ENCODE results near the gene PRR9. TPM values are rescaled to one million over a fixed set of nuclear protein-coding genes. Genes with fewer than 3 reads are reported as not detected.

PRR9 gene
- total RNA-seq, 2 donors from 2014 or later, result not detected

- no peak within 1 kb of the TSS for H3K27ac ChIP-seq
- TF ChIP-seq, protein P1, sequence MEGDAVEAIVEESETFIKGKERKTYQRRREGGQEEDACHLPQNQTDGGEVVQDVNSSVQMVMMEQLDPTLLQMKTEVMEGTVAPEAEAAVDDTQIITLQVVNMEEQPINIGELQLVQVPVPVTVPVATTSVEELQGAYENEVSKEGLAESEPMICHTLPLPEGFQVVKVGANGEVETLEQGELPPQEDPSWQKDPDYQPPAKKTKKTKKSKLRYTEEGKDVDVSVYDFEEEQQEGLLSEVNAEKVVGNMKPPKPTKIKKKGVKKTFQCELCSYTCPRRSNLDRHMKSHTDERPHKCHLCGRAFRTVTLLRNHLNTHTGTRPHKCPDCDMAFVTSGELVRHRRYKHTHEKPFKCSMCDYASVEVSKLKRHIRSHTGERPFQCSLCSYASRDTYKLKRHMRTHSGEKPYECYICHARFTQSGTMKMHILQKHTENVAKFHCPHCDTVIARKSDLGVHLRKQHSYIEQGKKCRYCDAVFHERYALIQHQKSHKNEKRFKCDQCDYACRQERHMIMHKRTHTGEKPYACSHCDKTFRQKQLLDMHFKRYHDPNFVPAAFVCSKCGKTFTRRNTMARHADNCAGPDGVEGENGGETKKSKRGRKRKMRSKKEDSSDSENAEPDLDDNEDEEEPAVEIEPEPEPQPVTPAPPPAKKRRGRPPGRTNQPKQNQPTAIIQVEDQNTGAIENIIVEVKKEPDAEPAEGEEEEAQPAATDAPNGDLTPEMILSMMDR (IDR thresholded peaks at IDR 0.05), result no peak
- ATAC-seq (ENCODE audit: insufficient number of reproducible peaks, low FRiP score, low read depth), result no peak
- no peaks in the 10 kb centered on the region for H3K36me3 ChIP-seq
- H3K4me3 ChIP-seq, result no peak within 1 kb of the TSS
- no peak for DNase-seq (ENCODE audit: low spot score)
- H3K9me3 ChIP-seq, result no peaks in the 10 kb centered on the region
- H3K27me3 ChIP-seq (replicated peaks; ENCODE audit: insufficient read depth), result no peaks in the 10 kb centered on the region
- no peaks in the 10 kb centered on the region for H3K4me1 ChIP-seq (ENCODE audit: control insufficient read depth in 1 of 2, low read depth in 2 of 2)
Observed at GRCh38 chr1:153203130-153203529, 14.3 kb upstream of the PRR9 start, which contains the start of gene LELP1. LELP1 (plus strand) TSS chr1:153203430; CDS start chr1:153204708, 1,278 bp downstream.

GRCh38 chr1:153206631-153207030 is 10.8 kb upstream of the PRR9 start:
- Histone ChIP-seq H3K4me1 (ENCODE audit: control insufficient read depth in 1 of 2, low read depth in 2 of 2) (no peaks in the 10 kb centered on the region), H3K27me3 (replicated peaks; ENCODE audit: insufficient read depth) (no peaks in the 10 kb centered on the region), H3K9me3 (no peaks in the 10 kb centered on the region), H3K27ac (no peak overlapping the region), H3K4me3 (no peak overlapping the region), H3K36me3 (no peaks in the 10 kb centered on the region)
- no peak for DNase-seq (ENCODE audit: low spot score)
- no peak for ATAC-seq (ENCODE audit: insufficient number of reproducible peaks, low FRiP score, low read depth)
- TF ChIP-seq, protein P1 (IDR thresholded peaks at IDR 0.05), result no peak

- Histone ChIP-seq H3K4me1 (ENCODE audit: control insufficient read depth in 1 of 2, low read depth in 2 of 2) (no peaks in the 10 kb centered on the region), H3K36me3 (no peaks in the 10 kb centered on the region), H3K9me3 (no peaks in the 10 kb centered on the region), H3K4me3 (no peak overlapping the region), H3K27me3 (replicated peaks; ENCODE audit: insufficient read depth) (no peaks in the 10 kb centered on the region), H3K27ac (no peak overlapping the region)
- DNase-seq (ENCODE audit: low spot score), result no peak
- ATAC-seq (ENCODE audit: insufficient number of reproducible peaks, low FRiP score, low read depth), result no peak
- TF ChIP-seq, protein P1 (IDR thresholded peaks at IDR 0.05), result no peak
Observed at GRCh38 chr1:153210206-153210605, 7.2 kb upstream of the PRR9 start.

DNA sequence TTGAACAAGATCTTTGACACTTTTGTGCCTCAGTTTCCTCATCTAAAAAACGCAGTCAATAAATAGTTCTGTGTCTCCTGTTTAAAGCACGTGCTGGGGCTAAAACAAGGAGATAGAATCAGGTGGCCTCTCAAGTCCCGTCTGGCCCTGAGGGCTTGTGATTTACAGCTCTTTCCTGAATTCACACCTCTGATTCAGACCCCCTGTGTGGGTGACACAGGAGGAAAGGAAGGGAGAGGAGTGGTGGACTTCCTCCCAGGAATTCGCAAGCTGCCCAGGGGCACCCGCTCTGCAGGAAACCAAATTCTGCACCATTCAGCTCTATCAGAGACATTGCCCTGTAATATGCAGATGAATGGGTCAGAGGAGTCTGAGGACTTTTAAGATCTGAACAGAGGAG is 5.2 kb upstream of the PRR9 start:
- H3K27me3 ChIP-seq (replicated peaks; ENCODE audit: insufficient read depth), result no peaks in the 10 kb centered on the region

GRCh38 chr1:153213519-153213918 is 3.9 kb upstream of the PRR9 start:
- no peaks in the 10 kb centered on the region for H3K9me3 ChIP-seq
- no peaks in the 10 kb centered on the region for H3K27me3 ChIP-seq (replicated peaks; ENCODE audit: insufficient read depth)
- no peak overlapping the region for H3K27ac ChIP-seq
- H3K4me1 ChIP-seq (ENCODE audit: control insufficient read depth in 1 of 2, low read depth in 2 of 2), result no peaks in the 10 kb centered on the region
- TF ChIP-seq, protein P1 (IDR thresholded peaks at IDR 0.05), result no peak
- no peaks in the 10 kb centered on the region for H3K36me3 ChIP-seq
- ATAC-seq (ENCODE audit: insufficient number of reproducible peaks, low FRiP score, low read depth), result no peak
- H3K4me3 ChIP-seq, result no peak overlapping the region
- DNase-seq (ENCODE audit: low spot score), result no peak

More for the DNA sequence above, 5.2 kb upstream of the PRR9 start:
- Histone ChIP-seq H3K36me3 (no peaks in the 10 kb centered on the region), H3K4me1 (ENCODE audit: control insufficient read depth in 1 of 2, low read depth in 2 of 2) (no peaks in the 10 kb centered on the region), H3K4me3 (no peak overlapping the region), H3K27ac (no peak overlapping the region), H3K9me3 (no peaks in the 10 kb centered on the region)
- no peak for ATAC-seq (ENCODE audit: insufficient number of reproducible peaks, low FRiP score, low read depth)
- TF ChIP-seq, protein P1 (IDR thresholded peaks at IDR 0.05), result no peak
- DNase-seq (ENCODE audit: low spot score), result no peak
